B cell (primary cell): Measurements from ENCODE around the gene NINL. TPM values are rescaled to one million over a fixed set of nuclear protein-coding genes. Genes with fewer than 3 reads are reported as not detected.

Experiments
- ATAC-seq: fragments of 200-7000 bp; cut with Tn5 transposase; one replicate; pipeline ENCODE4 v1.10.0; 2021; ENCODE audit warnings: low read depth, mild to moderate bottlenecking, moderate number of reproducible peaks, moderate library complexity
- CTCF ChIA-PET: fragments of 350-600 bp; sonication (Branson Sonifier 250); formaldehyde crosslinking; loops from one replicate; lab custom pipeline; 2021; ENCODE audit warnings: antibody characterized with exemption, inconsistent platforms; lab: Charles Lee
- POLR2A ChIA-PET: fragments of 350-600 bp; sonication (Branson Sonifier 250); formaldehyde crosslinking; loops from one replicate; lab custom pipeline; 2021; ENCODE audit warnings: antibody characterized with exemption; lab: Charles Lee
- DNase-seq: peaks from one replicate; pipeline ENCODE4 v3.0.0; 2013
- H2AFZ ChIP-seq: 2 replicates; pipeline ENCODE4 v1.6.1; 2012; ENCODE audit warnings: mild to moderate bottlenecking, low read depth, low read length; ENCODE audit not compliant: insufficient read depth, poor library complexity, severe bottlenecking
- H3K27ac ChIP-seq, 2 donors: 1 replicate in 1 of 2; 2 replicates in 1 of 2; pipeline ENCODE4 v1.5.1; 2012 to 2013; ENCODE audit warnings: low read length in 2 of 2, mild to moderate bottlenecking in 2 of 2, moderate library complexity in 1 of 2
- H3K27me3 ChIP-seq, 4 experiments: fragments of 200-600 bp in 1 of 4; sonication (generic) in 1 of 4; replicated peaks in 1 of 4; 1 replicate in 2 of 4; 2 replicates in 2 of 4; pipeline versions ENCODE4 v1.6.1 to v1.7.0; 2013 to 2016; ENCODE audit warnings: low read length in 3 of 4, mild to moderate bottlenecking in 2 of 4, mixed read lengths in 1 of 4, moderate library complexity in 1 of 4; ENCODE audit not compliant: insufficient read depth in 4 of 4, control insufficient read depth in 3 of 4; ENCODE audit errors: control extremely low read depth in 1 of 4
- H3K36me3 ChIP-seq, 2 experiments: replicated peaks in 1 of 2; 1 replicate in 1 of 2; 2 replicates in 1 of 2; pipeline versions ENCODE4 v1.6.1 to v1.7.1; 2013; ENCODE audit warnings: low read length in 1 of 2; ENCODE audit not compliant: insufficient read depth in 2 of 2, control insufficient read depth in 1 of 2; ENCODE audit errors: control extremely low read depth in 1 of 2, extremely low read depth in 1 of 2
- H3K4me1 ChIP-seq, 2 donors: fragments of 200-600 bp in 1 of 2; sonication (generic) in 1 of 2; 1 replicate in 1 of 2; 2 replicates in 1 of 2; pipeline versions ENCODE4 v1.5.1 to v1.6.1; 2013 to 2017; ENCODE audit warnings: low read length in 2 of 2; ENCODE audit not compliant: control insufficient read depth in 2 of 2, insufficient read depth in 2 of 2
- H3K4me2 ChIP-seq: replicated peaks from 2 replicates; pipeline ENCODE3; 2012; ENCODE audit warnings: mild to moderate bottlenecking, low read depth, low read length; ENCODE audit not compliant: poor library complexity, severe bottlenecking
- H3K4me3 ChIP-seq, 5 experiments: fragments of 200-600 bp in 1 of 5; sonication (generic) in 1 of 5; 1 replicate in 3 of 5; 2 replicates in 2 of 5; pipeline versions ENCODE4 v1.5.1 to v1.7.0; 2011 to 2016; ENCODE audit warnings: low read length in 4 of 5, mild to moderate bottlenecking in 4 of 5, low read depth in 2 of 5, control low read depth in 1 of 5, moderate library complexity in 1 of 5; ENCODE audit not compliant: insufficient read depth in 1 of 5; ENCODE audit errors: control extremely low read depth in 1 of 5, extremely low read depth in 1 of 5
- H3K79me2 ChIP-seq: fragments of 200-600 bp; sonication (generic); one replicate; pipeline ENCODE4 v1.6.0; 2016; ENCODE audit warnings: low read length; ENCODE audit not compliant: control insufficient read depth, insufficient read depth
- H3K9ac ChIP-seq: fragments of 200-600 bp; sonication (generic); 2 replicates; pipeline ENCODE4 v1.6.1; 2017; ENCODE audit warnings: mild to moderate bottlenecking, low read length, moderate library complexity
- H3K9me3 ChIP-seq, 3 donors: one replicate each; pipeline versions ENCODE4 v1.6.1 to v1.7.1; 2013; ENCODE audit warnings: low read length in 2 of 3; ENCODE audit not compliant: control insufficient read depth in 2 of 3, insufficient read depth in 1 of 3; ENCODE audit errors: control extremely low read depth in 1 of 3
- H4K20me1 ChIP-seq: 2 replicates; pipeline ENCODE4 v1.6.0; 2012; ENCODE audit warnings: mild to moderate bottlenecking, low read length; ENCODE audit not compliant: insufficient read depth, control insufficient read depth, poor library complexity, severe bottlenecking
- H3K27ac Mint-ChIP-seq: one replicate; pipeline ENCODE4 v1.8.0; 2021; ENCODE audit warnings: mixed read lengths
- H3K27me3 Mint-ChIP-seq: one replicate; pipeline ENCODE4 v1.8.0; 2021; ENCODE audit warnings: mixed read lengths
- H3K4me1 Mint-ChIP-seq: one replicate; pipeline ENCODE4 v1.8.0; 2021; ENCODE audit warnings: mixed read lengths
- H3K4me3 Mint-ChIP-seq: one replicate; pipeline ENCODE4 v1.8.0; 2021; ENCODE audit warnings: mixed read lengths
- H3K9me3 Mint-ChIP-seq: one replicate; pipeline ENCODE4 v1.8.0; 2022; ENCODE audit warnings: mixed read lengths; ENCODE audit not compliant: insufficient read depth
- EZH2 ChIP-seq: IDR thresholded peaks from 2 replicates; pipeline ENCODE4 v1.6.1; 2012; ENCODE audit warnings: borderline replicate concordance, low read depth, mild to moderate bottlenecking, moderate library complexity, low read length; ENCODE audit not compliant: insufficient read depth, poor library complexity, severe bottlenecking
- WGBS: methylation state at CpG from one replicate; pipeline ENCODE4 v1.1.5; 2013; ENCODE audit warnings: missing lambda C conversion rate; ENCODE audit not compliant: insufficient coverage; 5-methylcytosine and 5-hydroxymethylcytosine counted together
- intact Hi-C: fragments of 100-400 bp; cut with micrococcal nuclease; formaldehyde crosslinking; loops from one replicate; pipeline ENCODE4 v1.10.0; 2022
- polyA plus RNA-seq: library from polyadenylated mRNA; depleted of rRNA; stranded (reverse); fragments of >200 nt; gene quantifications from 2 replicates; pipeline ENCODE4 v1.2.3, GENCODE V29; 2012
- total RNA-seq, 2 donors: library from RNA; stranded (reverse); fragments of 120-200 nt in 1 of 2; gene quantifications; 1 replicate in 1 of 2; 2 replicates in 1 of 2; pipeline versions ENCODE4 v1.2.3 to v1.2.4, GENCODE V29; 2013 to 2022
- TF ChIP-seq, protein P1 (sequence below): fragments of 200-600 bp; IDR thresholded peaks from one replicate; pipeline ENCODE4 v1.8.0; 2022; ENCODE audit warnings: antibody characterized with exemption, mild to moderate bottlenecking

NINL gene
- total and polyA plus RNA-seq, 2 donors (not counting 1 experiment from before 2014, with no cell fraction given), result 1.8 to 5.5 TPM

DNA sequence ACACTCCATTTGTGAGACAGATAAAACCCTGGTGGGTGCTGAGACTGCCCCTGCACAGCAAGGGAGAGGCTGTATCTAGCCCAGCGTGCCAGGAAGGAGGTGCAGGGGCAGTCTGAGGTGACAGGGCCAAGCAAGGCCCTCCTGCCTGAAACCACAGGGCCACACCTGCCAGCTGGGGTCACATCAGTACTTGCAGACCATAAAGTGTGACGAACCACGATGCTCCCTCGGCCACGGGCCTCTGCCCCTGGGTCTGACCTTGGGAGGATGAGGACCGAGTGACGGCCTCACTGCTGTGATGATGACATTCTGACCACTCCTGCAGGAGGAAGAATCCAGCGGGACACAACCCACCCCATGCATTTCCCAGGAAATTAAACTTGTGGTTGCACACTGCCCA lies 75.1 kb downstream of the NINL start:
- H3K27me3 Mint-ChIP-seq, result no peaks in the 10 kb centered on the region
- H3K36me3 ChIP-seq, result no peaks in the 10 kb centered on the region
- TF ChIP-seq EZH2, result no peak
- TF ChIP-seq, protein P1, sequence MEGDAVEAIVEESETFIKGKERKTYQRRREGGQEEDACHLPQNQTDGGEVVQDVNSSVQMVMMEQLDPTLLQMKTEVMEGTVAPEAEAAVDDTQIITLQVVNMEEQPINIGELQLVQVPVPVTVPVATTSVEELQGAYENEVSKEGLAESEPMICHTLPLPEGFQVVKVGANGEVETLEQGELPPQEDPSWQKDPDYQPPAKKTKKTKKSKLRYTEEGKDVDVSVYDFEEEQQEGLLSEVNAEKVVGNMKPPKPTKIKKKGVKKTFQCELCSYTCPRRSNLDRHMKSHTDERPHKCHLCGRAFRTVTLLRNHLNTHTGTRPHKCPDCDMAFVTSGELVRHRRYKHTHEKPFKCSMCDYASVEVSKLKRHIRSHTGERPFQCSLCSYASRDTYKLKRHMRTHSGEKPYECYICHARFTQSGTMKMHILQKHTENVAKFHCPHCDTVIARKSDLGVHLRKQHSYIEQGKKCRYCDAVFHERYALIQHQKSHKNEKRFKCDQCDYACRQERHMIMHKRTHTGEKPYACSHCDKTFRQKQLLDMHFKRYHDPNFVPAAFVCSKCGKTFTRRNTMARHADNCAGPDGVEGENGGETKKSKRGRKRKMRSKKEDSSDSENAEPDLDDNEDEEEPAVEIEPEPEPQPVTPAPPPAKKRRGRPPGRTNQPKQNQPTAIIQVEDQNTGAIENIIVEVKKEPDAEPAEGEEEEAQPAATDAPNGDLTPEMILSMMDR, result no peak
- CTCF ChIA-PET, result no interaction called here
- 61% methylated on average over 8 of the region's 8 CpGs for WGBS
- POLR2A ChIA-PET, result no interaction called here
- ATAC-seq (no peak), DNase-seq (no peak)
- no peak overlapping the region for H3K4me3 Mint-ChIP-seq
- H3K9me3 Mint-ChIP-seq, result peaks cover 20% of the 10 kb centered on the region
- intact Hi-C loops, result no loop called here
- no peak overlapping the region for H2AFZ ChIP-seq
- no peaks in the 10 kb centered on the region for H3K79me2 ChIP-seq
- H3K27ac ChIP-seq, result no peak overlapping the region
- no peaks in the 10 kb centered on the region for H4K20me1 ChIP-seq
- no peak overlapping the region for H3K27ac Mint-ChIP-seq
- H3K4me1 Mint-ChIP-seq, result no peaks in the 10 kb centered on the region
- peaks cover 0 to 35% (median 19%) of the 10 kb centered on the region in 3 donors for H3K9me3 ChIP-seq
- no peak overlapping the region for H3K9ac ChIP-seq
- H3K4me1 ChIP-seq, result no peaks in the 10 kb centered on the region
- no peaks in the 10 kb centered on the region for H3K27me3 ChIP-seq
- no peak overlapping the region for H3K4me2 ChIP-seq
- no peak overlapping the region for H3K4me3 ChIP-seq

DNA sequence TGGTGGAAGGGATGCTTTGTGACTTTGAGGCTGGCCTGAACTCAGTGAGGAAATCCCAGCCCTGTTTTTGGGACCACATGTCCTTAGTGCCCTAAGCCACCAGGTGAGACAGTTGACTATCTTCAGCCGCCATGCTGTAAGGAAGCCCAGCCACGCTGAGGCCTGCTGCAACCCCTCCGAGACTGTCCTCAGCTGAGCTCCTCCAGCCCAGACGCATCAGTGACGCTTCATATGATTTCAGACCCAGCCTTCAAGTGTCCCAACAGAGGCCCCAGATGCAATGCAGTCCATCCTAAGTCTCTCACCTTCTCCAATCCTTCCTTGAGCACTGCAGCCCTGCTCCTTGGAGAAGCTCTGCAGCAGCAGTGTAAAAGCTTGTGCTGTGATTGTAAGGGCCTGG lies 76.2 kb downstream of the NINL start:
- H3K27me3 ChIP-seq, result no peaks in the 10 kb centered on the region
- H3K27me3 Mint-ChIP-seq, result no peaks in the 10 kb centered on the region
- no peak overlapping the region for H3K27ac Mint-ChIP-seq
- H3K9ac ChIP-seq, result no peak overlapping the region
- H3K4me2 ChIP-seq, result no peak overlapping the region
- H3K9me3 ChIP-seq, result peaks cover 0 to 26% (median 9%) of the 10 kb centered on the region in 3 donors
- H2AFZ ChIP-seq, result no peak overlapping the region
- peaks cover 11% of the 10 kb centered on the region for H3K9me3 Mint-ChIP-seq
- POLR2A ChIA-PET, result no interaction called here
- H3K4me1 ChIP-seq, result no peaks in the 10 kb centered on the region
- TF ChIP-seq, protein P1, result no peak
- TF ChIP-seq EZH2, result no peak
- no peak overlapping the region for H3K27ac ChIP-seq
- intact Hi-C loops, result no loop called here
- no peaks in the 10 kb centered on the region for H3K79me2 ChIP-seq
- no peaks in the 10 kb centered on the region for H3K4me1 Mint-ChIP-seq
- H3K4me3 Mint-ChIP-seq, result no peak overlapping the region
- DNase-seq (no peak), ATAC-seq (no peak)
- no peak overlapping the region for H3K4me3 ChIP-seq
- no peaks in the 10 kb centered on the region for H3K36me3 ChIP-seq
- H4K20me1 ChIP-seq, result no peaks in the 10 kb centered on the region
- 90% methylated on average over 3 of the region's 5 CpGs for WGBS
- CTCF ChIA-PET, result no interaction called here
